HG03060 (cell line): ENCODE measurements around the gene TEX2.
A peak's percentile ranks its signal among the peaks of the same experiment; 100 is the strongest.

Experiments used
- ATAC-seq: cut with Tn5 transposase; IDR thresholded peaks from one replicate; pipeline ENCODE4 v1.9.1; 2021; ENCODE audit warnings: low read depth, moderate number of reproducible peaks; ENCODE audit not compliant: unreplicated experiment

TEX2 gene

GRCh38 chr17:64269687-64270649, 6.9 kb upstream of the TEX2 start:
- ATAC-seq, result no peak

- no peak for ATAC-seq
Measured at GRCh38 chr17:64264891-64265290, 1.8 kb upstream of the TEX2 start.

GRCh38 chr17:64262198-64262999, 661 bp downstream of the TEX2 start:
- peak; percentile 13 for ATAC-seq

- no peak for ATAC-seq
Measured at GRCh38 chr17:64261417-64262145, 1.5 kb downstream of the TEX2 start.

GRCh38 chr17:64260886-64261285, 2.2 kb downstream of the TEX2 start:
- ATAC-seq, result no peak

- ATAC-seq, result no peak
Measured at GRCh38 chr17:64259922-64260321, 3.1 kb downstream of the TEX2 start.

GRCh38 chr17:64259426-64259825, 3.6 kb downstream of the TEX2 start:
- no peak for ATAC-seq

- no peak for ATAC-seq
Measured at GRCh38 chr17:64256913-64257807, 5.9 kb downstream of the TEX2 start.

- ATAC-seq, result no peak
Measured at GRCh38 chr17:64255764-64256163, 7.3 kb downstream of the TEX2 start.

- no peak for ATAC-seq
Measured at GRCh38 chr17:64254755-64255154, 8.3 kb downstream of the TEX2 start.

- ATAC-seq, result no peak
Measured at GRCh38 chr17:64253470-64253869, 9.6 kb downstream of the TEX2 start.

- ATAC-seq, result no peak
Measured at GRCh38 chr17:64252831-64253230, 10.2 kb downstream of the TEX2 start.

- ATAC-seq, result no peak
Measured at GRCh38 chr17:64250233-64250835, 12.7 kb downstream of the TEX2 start.

GRCh38 chr17:64247836-64248235, 15.2 kb downstream of the TEX2 start:
- no peak for ATAC-seq

GRCh38 chr17:64245218-64246145, 17.6 kb downstream of the TEX2 start:
- ATAC-seq, result no peak

GRCh38 chr17:64244165-64244564, 18.9 kb downstream of the TEX2 start:
- no peak for ATAC-seq

- ATAC-seq, result no peak
Measured at GRCh38 chr17:64243340-64243739, 19.7 kb downstream of the TEX2 start.

GRCh38 chr17:64242633-64243032, 20.4 kb downstream of the TEX2 start:
- ATAC-seq, result no peak
